ENCODE results near the gene HK3. TPM values are rescaled to one million over a fixed set of nuclear protein-coding genes. Genes with fewer than 3 reads are reported as not detected.

The HK3 gene
- total and polyA plus RNA-seq, 2 experiments from 2014 or later, result not detected

DNA sequence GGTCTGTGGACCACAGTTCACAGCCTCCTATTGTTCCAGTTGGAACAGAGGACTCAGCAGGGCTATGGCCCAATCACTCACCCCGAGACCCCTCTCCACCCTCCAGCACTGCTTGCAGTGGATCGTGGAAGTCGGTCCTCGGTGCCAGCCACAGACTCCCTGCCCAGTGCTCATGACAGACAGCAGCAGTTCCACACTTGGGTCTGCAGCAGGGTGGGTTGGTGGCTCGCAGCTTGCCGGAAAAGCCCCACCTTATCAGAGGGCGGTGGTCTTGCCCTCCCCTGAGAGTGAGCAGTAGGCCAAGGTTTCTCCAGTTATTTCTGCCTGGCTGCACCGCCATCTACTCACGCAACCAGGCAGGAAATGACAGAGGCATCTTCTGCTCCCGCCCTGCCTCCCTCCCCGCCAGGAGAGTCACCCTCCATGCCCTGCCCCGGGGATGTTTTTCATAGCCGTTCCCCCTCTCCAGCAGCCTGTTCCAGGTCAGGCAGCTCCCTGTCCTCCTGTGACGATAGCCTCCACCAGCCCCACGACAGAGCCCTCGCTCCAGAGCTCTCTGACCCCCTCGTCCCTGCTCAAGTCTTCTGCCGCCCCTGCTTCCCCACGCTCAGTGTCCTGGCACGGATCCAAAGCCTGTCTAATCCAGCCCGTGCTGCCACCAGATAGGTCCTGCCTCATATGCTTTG is 54.3 kb downstream of the HK3 start (continued):
- TF ChIP-seq, protein P1, sequence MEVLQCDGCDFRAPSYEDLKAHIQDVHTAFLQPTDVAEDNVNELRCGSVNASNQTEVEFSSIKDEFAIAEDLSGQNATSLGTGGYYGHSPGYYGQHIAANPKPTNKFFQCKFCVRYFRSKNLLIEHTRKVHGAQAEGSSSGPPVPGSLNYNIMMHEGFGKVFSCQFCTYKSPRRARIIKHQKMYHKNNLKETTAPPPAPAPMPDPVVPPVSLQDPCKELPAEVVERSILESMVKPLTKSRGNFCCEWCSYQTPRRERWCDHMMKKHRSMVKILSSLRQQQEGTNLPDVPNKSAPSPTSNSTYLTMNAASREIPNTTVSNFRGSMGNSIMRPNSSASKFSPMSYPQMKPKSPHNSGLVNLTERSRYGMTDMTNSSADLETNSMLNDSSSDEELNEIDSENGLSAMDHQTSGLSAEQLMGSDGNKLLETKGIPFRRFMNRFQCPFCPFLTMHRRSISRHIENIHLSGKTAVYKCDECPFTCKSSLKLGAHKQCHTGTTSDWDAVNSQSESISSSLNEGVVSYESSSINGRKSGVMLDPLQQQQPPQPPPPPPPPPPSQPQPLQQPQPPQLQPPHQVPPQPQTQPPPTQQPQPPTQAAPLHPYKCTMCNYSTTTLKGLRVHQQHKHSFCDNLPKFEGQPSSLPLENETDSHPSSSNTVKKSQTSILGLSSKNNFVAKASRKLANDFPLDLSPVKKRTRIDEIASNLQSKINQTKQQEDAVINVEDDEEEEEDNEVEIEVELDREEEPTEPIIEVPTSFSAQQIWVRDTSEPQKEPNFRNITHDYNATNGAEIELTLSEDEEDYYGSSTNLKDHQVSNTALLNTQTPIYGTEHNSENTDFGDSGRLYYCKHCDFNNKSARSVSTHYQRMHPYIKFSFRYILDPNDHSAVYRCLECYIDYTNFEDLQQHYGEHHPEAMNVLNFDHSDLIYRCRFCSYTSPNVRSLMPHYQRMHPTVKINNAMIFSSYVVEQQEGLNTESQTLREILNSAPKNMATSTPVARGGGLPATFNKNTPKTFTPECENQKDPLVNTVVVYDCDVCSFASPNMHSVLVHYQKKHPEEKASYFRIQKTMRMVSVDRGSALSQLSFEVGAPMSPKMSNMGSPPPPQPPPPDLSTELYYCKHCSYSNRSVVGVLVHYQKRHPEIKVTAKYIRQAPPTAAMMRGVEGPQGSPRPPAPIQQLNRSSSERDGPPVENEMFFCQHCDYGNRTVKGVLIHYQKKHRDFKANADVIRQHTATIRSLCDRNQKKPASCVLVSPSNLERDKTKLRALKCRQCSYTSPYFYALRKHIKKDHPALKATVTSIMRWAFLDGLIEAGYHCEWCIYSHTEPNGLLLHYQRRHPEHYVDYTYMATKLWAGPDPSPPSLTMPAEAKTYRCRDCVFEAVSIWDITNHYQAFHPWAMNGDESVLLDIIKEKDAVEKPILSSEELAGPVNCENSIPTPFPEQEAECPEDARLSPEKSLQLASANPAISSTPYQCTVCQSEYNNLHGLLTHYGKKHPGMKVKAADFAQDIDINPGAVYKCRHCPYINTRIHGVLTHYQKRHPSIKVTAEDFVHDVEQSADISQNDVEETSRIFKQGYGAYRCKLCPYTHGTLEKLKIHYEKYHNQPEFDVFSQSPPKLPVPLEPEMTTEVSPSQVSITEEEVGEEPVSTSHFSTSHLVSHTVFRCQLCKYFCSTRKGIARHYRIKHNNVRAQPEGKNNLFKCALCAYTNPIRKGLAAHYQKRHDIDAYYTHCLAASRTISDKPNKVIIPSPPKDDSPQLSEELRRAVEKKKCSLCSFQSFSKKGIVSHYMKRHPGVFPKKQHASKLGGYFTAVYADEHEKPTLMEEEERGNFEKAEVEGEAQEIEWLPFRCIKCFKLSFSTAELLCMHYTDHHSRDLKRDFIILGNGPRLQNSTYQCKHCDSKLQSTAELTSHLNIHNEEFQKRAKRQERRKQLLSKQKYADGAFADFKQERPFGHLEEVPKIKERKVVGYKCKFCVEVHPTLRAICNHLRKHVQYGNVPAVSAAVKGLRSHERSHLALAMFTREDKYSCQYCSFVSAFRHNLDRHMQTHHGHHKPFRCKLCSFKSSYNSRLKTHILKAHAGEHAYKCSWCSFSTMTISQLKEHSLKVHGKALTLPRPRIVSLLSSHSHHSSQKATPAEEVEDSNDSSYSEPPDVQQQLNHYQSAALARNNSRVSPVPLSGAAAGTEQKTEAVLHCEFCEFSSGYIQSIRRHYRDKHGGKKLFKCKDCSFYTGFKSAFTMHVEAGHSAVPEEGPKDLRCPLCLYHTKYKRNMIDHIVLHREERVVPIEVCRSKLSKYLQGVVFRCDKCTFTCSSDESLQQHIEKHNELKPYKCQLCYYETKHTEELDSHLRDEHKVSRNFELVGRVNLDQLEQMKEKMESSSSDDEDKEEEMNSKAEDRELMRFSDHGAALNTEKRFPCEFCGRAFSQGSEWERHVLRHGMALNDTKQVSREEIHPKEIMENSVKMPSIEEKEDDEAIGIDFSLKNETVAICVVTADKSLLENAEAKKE (CRISPR knock-in tag; IDR thresholded peaks at IDR 0.05), result no peak

DNA sequence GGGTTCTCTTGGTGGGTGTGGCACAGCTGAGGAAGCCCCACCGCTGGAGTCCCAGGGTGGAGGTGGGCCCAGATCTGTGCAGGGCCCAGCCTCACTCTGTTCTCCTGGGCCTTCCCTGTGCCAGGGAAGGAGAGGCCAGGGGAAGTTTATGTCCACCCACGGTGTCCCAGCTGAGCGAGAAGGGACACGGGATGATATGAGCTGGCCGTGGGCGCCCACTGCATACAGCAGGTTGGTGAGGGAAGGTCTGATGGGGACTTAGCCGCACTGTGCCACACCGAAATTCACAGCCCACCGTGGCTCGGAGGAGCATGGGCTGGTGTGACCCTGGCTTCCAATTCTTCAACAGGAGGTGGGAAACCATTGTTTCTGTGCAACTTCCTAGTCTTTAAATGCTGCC is 54.9 kb downstream of the HK3 start:
- Histone ChIP-seq H3K27me3 (ENCODE audit: insufficient read depth) (no peaks in the 10 kb centered on the region), H3K4me1 (ENCODE audit: insufficient read depth) (peaks cover 3% of the 10 kb centered on the region; the same call in 1 of the 2 replicates), H4K20me1 (replicated peaks; ENCODE audit: insufficient read depth) (no peaks in the 10 kb centered on the region; the same call in 1 of the 2 replicates), H3K4me2 (no peak overlapping the region), H3K79me2 (replicated peaks; ENCODE audit: insufficient read depth) (no peaks in the 10 kb centered on the region), H3K27ac (ENCODE audit: low read depth) (no peak overlapping the region), H2AFZ (no peak overlapping the region), H3K9me2 (ENCODE audit: insufficient read depth) (no peaks in the 10 kb centered on the region), H3F3A (replicated peaks; ENCODE audit: low read depth) (no peaks in the 10 kb centered on the region), H3K4me3 (no peak overlapping the region), H3K36me3 (ENCODE audit: insufficient read depth) (no peaks in the 10 kb centered on the region)
- no peak overlapping the region for H3K27ac Mint-ChIP-seq
- ATAC-seq, result no peak
- no peak for DNase-seq (ENCODE audit: low spot score)
- H3K36me3 Mint-ChIP-seq (ENCODE audit: low read depth), result no peaks in the 10 kb centered on the region
- H3K4me3 Mint-ChIP-seq, result no peak overlapping the region
- peaks cover 13% of the 10 kb centered on the region for H3K27me3 Mint-ChIP-seq (ENCODE audit: insufficient read depth, low read depth, poor library complexity)
- H3K9me3 Mint-ChIP-seq, result no peaks in the 10 kb centered on the region; the same call in 1 of the 3 replicates
- peaks cover 13% of the 10 kb centered on the region for H3K4me1 Mint-ChIP-seq
- TF ChIP-seq, protein P2, sequence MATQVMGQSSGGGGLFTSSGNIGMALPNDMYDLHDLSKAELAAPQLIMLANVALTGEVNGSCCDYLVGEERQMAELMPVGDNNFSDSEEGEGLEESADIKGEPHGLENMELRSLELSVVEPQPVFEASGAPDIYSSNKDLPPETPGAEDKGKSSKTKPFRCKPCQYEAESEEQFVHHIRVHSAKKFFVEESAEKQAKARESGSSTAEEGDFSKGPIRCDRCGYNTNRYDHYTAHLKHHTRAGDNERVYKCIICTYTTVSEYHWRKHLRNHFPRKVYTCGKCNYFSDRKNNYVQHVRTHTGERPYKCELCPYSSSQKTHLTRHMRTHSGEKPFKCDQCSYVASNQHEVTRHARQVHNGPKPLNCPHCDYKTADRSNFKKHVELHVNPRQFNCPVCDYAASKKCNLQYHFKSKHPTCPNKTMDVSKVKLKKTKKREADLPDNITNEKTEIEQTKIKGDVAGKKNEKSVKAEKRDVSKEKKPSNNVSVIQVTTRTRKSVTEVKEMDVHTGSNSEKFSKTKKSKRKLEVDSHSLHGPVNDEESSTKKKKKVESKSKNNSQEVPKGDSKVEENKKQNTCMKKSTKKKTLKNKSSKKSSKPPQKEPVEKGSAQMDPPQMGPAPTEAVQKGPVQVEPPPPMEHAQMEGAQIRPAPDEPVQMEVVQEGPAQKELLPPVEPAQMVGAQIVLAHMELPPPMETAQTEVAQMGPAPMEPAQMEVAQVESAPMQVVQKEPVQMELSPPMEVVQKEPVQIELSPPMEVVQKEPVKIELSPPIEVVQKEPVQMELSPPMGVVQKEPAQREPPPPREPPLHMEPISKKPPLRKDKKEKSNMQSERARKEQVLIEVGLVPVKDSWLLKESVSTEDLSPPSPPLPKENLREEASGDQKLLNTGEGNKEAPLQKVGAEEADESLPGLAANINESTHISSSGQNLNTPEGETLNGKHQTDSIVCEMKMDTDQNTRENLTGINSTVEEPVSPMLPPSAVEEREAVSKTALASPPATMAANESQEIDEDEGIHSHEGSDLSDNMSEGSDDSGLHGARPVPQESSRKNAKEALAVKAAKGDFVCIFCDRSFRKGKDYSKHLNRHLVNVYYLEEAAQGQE (IDR thresholded peaks at IDR 0.05; ENCODE audit: unreplicated experiment), result no peak
- TF ChIP-seq ZNF331 (CRISPR knock-in tag; IDR thresholded peaks at IDR 0.05; ENCODE audit: low read depth) (no peak), ZNF114 (CRISPR knock-in tag; IDR thresholded peaks at IDR 0.05) (no peak)
- TF ChIP-seq, protein P1 (CRISPR knock-in tag; IDR thresholded peaks at IDR 0.05), result no peak
